CD4-positive, alpha-beta T cell treated with Interleukin-15 for 4 hours (primary cell): ENCODE data around the gene CACNA2D4.

Experiments
- DNase-seq: peaks from one replicate; pipeline ENCODE4 v3.0.0-alpha.2; 2020; ENCODE audit warnings: low spot score

Gene CACNA2D4

GRCh38 chr12:1815814-1816729, 102.4 kb downstream of the CACNA2D4 start:
- no peak for DNase-seq

DNA sequence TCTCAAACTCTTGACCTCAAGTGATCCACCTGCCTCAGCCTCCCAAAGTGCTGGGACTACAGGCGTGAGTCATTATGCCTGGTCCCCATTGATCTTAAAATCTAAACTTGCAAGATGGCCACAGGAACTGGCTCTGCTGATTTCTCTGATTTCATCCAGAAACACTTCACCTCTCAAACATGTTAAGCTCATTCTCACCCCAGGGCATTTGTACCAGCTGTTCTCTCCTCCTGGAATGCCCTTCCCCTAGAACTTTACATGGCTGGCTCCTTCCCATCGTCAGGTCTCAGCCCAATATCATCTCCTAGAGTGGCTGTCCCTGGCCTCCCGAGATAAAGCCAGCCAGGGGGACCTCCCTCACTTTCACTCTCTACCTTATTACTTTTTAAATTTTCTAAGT, 103.3 kb downstream of the CACNA2D4 start:
- DNase-seq: no peak

GRCh38 chr12:1814266-1814665, 104.2 kb downstream of the CACNA2D4 start:
- no peak for DNase-seq

DNA sequence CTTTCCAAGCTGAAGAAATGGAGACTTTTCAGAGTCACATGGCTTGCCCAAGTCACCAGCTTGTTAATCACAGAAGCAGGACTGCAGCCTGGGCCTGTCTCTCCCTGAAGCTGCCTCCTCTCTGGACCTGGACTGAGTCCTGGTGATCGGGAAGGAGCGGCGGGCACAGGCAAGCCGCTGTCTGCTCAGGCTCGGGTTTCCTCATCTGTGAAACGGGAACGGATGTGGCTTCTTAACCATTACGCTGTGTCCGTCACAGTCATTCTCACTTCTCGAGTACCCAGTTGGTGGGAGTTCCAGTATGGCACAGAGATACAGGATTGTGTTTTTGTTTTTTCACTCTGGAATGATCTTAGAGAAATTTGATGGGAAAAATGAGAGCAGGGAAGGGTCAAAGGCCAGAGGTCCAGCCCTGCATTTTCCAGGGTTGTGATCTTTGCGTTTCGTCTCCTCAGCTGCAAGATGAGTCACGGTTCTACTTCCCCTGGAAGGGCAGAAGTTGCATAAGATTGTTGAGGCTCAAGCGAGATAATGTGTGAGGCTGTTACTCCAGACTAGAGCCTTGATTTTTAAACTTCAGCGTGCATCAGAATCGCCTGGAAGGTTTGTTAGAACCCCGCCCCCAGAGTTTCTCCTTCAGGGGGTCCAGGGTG, 105.7 kb downstream of the CACNA2D4 start:
- DNase-seq: no peak

DNA sequence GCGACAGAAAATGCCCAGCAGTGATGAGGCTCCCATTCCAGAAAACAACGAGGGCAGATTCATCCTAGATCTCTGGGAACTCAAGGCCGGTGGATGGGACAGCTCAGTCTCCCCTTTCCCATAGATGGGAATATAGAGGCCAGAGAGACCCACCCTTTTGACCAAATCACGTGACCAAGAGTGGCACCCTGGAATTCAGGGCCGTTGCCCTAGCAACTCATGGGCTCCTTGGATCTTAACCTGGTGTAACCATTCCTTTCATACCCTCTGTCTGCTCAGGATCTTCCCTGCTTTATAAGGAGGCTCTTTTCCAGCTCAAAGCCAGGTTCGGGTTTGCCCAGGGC, 106.5 kb downstream of the CACNA2D4 start:
- no peak for DNase-seq

GRCh38 chr12:1811281-1811947, 107.0 kb downstream of the CACNA2D4 start:
- DNase-seq: peak; percentile 31

GRCh38 chr12:1810931-1811280, 107.5 kb downstream of the CACNA2D4 start:
- no peak for DNase-seq

DNA sequence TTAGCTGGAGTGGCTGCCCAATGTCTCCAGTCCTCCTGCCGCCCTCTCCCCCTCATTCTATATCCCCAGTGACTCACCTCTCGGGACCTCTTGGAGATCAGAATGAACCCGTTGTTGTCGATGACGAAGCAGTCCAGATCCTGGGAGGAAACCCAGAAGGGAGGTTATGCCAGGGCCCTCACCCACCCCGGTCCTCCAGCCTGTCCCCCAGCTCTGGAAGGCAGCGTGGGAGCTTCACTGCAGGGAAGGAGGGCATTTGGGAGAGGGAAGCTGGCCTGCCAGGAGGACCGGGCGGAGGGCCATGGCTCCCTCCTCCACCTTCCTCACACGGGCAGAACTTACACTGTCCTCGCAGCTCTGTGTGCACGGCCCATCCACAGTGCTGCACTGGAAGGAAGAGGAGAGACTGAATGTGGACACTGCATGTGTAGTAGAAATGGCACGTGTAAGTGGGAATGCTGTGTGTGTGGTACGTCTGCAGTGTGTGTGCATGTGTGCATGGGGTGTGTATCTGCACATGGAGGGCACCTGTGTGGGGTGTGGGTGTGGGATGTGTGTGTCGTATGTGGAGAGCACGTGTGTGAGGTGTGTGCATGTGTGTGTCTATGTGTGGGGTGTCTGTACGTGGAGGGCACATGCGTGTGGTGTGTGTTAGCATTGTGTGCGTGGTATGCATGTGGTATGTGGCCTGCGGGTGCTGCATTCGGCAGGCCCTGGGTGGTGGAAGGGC, 108.1 kb downstream of the CACNA2D4 start:
- DNase-seq: no peak

GRCh38 chr12:1809591-1810190, 108.8 kb downstream of the CACNA2D4 start:
- no peak for DNase-seq

GRCh38 chr12:1808798-1809480, 109.5 kb downstream of the CACNA2D4 start:
- no peak for DNase-seq

- DNase-seq: no peak
Observed at GRCh38 chr12:1808036-1808797, 110.2 kb downstream of the CACNA2D4 start.

GRCh38 chr12:1807087-1807860, 111.2 kb downstream of the CACNA2D4 start:
- DNase-seq: no peak

- DNase-seq: no peak
Observed at GRCh38 chr12:1806301-1807086, 112.0 kb downstream of the CACNA2D4 start.

- no peak for DNase-seq
Observed at GRCh38 chr12:1805441-1806081, 112.9 kb downstream of the CACNA2D4 start.

DNA sequence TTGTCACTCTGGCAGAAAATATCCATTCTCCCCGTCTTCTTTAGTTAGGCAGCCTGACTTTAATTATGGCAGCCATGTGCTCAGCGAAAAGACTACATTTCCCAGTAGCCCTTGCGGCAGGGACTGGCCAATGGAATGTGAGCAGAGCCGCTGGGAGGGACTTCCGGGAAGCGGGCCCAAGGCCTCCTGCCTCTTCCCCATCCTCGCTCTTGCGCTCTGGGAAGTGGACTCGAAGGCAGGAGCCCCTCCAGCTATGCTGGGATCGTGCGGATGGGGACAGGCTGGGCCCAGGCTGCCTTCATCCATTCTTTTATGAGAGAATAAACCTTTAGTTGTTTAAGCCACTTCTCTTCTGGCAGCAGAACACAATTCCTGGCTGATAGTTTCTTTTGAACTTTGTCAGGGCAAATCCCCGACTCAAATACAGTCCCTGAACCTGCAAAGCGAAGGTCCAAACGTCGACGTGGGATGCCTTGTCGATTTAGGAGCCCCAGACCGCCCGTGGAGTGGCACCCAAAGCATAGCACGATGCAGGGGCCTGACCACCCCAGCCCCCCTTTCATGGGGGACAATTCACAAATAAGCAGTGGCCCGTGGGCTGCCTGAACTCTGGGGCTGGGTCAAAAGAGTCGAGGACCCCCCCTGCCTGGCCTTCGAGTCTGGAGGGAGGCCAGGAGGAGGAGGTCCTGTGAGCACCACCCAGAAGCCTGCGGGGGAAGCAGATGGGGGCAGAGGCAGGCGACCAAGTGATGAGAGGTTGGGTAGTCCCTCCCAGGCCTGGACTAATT, 113.7 kb downstream of the CACNA2D4 start:
- DNase-seq: peak; percentile 89

- no peak for DNase-seq
Observed at GRCh38 chr12:1803736-1804135, 114.7 kb downstream of the CACNA2D4 start.

DNA sequence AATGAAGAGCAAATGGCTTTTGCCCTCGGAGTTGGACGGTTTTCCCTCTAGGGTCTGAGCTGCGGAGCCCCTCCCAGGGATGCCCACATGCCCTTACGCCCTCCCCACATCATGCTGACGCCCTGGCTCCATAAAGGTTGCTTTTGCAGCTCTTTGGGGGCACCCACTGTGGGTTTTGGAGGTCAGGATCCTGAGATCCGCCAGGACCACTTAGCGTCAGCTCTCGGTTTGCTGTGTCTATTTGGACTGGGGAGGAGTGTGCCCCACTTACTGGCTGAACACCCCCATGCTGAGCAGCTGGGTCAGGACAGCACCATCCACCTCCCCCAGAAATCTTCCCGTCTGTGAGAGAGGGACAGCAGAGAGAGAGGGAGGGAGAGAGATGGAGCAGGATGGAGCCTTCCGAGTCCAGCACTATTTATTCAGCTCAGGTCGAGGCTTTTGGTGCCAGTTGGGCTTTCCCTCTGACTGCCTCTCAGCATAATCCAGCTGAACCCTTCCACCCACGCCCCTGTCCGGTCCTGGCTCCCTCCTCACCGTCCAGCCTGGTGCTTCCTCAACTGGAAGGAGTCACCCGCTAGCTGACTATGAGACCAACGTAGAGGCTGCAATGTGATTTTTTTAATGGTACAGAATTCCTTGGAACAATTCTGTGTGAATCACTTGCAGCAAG, 117.0 kb downstream of the CACNA2D4 start:
- no peak for DNase-seq
